ENCODE measurements around the gene PCBP2. TPM values are rescaled to one million over a fixed set of nuclear protein-coding genes. Genes with fewer than 3 reads are reported as not detected.

The PCBP2 gene
- polyA plus RNA-seq, 2 of the 4 experiments (the other 2 are of a cell fraction): 367 to 546 TPM

- POLR2A ChIA-PET: interaction anchor here (0.6 to 3.2 kb wide), 34 partner anchors 8 to 596 kb away, joined by 3 to 34 read pairs (median 4); partner anchors contain the start of genes AAAS, ATP5MC2, EIF4B and KRT8
Measured at GRCh38 chr12:53500776-53501614, 49.1 kb downstream of the PCBP2 start, which contains the start of gene TARBP2. TARBP2 (plus strand) TSS chr12:53501283; CDS start chr12:53501409, 126 bp downstream.

More at GRCh38 chr12:53500776-53501614, 49.1 kb downstream of the PCBP2 start, which contains the start of gene TARBP2:
- CTCF ChIA-PET: interaction anchor here (0.5 to 13.1 kb wide), 11 partner anchors 9 to 245 kb away, joined by 3 to 104 read pairs (median 4); partner anchors contain the start of genes AAAS, ATP5MC2 and NPFF
- TF ChIP-seq NR3C1 (IDR thresholded peaks at IDR 0.05) (no peak), E2F6 (IDR thresholded peaks at IDR 0.05; ENCODE audit: borderline replicate concordance, low read depth) (peak; percentile 84), RAD21 (conservative IDR thresholded peaks at IDR 0.05 in 1 of 2, IDR thresholded peaks at IDR 0.05 in 1 of 2) (no peak), USF2 (IDR thresholded peaks at IDR 0.05) (no peak), ZSCAN20 (CRISPR knock-in tag; IDR thresholded peaks at IDR 0.05) (peak; percentile 88), HOXA7 (CRISPR knock-in tag; IDR thresholded peaks at IDR 0.05) (no peak; the same call in 1 of the 2 replicates), PBX3 (IDR thresholded peaks at IDR 0.05) (peak; percentile 59; the same call in 1 of the 2 replicates), PHF8 (IDR thresholded peaks at IDR 0.05; ENCODE audit: borderline replicate concordance, low read depth) (peak; percentile 98), REST (IDR thresholded peaks at IDR 0.05) (no peak), KDM5A (IDR thresholded peaks at IDR 0.05) (peak; percentile 37; the same call in 1 of the 2 replicates), FOXS1 (CRISPR knock-in tag; IDR thresholded peaks at IDR 0.05) (0 out of 2 replicates have a peak, but pooled peaks have one; percentile 58), TFCP2L1 (CRISPR knock-in tag; IDR thresholded peaks at IDR 0.05) (peak; percentile 88), POLR2A (IDR thresholded peaks at IDR 0.05; ENCODE audit: low read length) (peak; percentile 72), BCL3 (IDR thresholded peaks at IDR 0.05) (peak; percentile 86; the same call in 2 of the 3 replicates), MYC (IDR thresholded peaks at IDR 0.05; ENCODE audit: borderline replicate concordance, low read length) (peak; percentile 82), JUNB (IDR thresholded peaks at IDR 0.05) (no peak), FOSB (CRISPR knock-in tag; IDR thresholded peaks at IDR 0.05) (peak; percentile 63; the same call in 1 of the 2 replicates), HOXB5 (CRISPR knock-in tag; IDR thresholded peaks at IDR 0.05) (peak; percentile 94), HEYL (CRISPR knock-in tag; IDR thresholded peaks at IDR 0.05) (peak; percentile 93), EHF (CRISPR knock-in tag; IDR thresholded peaks at IDR 0.05) (peak; percentile 91), MAFK (IDR thresholded peaks at IDR 0.05; ENCODE audit: partially characterized antibody) (no peak), MAZ (IDR thresholded peaks at IDR 0.05; ENCODE audit: borderline replicate concordance, low read depth, low read length) (no peak), MAX (IDR thresholded peaks at IDR 0.05) (peak; percentile 96), KDM1A (IDR thresholded peaks at IDR 0.05; ENCODE audit: low read depth) (no peak), ATOH8 (CRISPR knock-in tag; IDR thresholded peaks at IDR 0.05; ENCODE audit: low read depth) (peak; percentile 83; the same call in 1 of the 2 replicates), RFX5 (IDR thresholded peaks at IDR 0.05) (peak; percentile 76), JUN (IDR thresholded peaks at IDR 0.05) (peak; percentile 74 to 97; a peak in 4 of 5 replicates), HOXB13 (CRISPR knock-in tag; IDR thresholded peaks at IDR 0.05; ENCODE audit: low read depth) (peak; percentile 84; the same call in 1 of the 2 replicates), TP53 (CRISPR knock-in tag; IDR thresholded peaks at IDR 0.05) (peak; percentile 83), ESRRA (IDR thresholded peaks at IDR 0.05; ENCODE audit: borderline replicate concordance, low read length) (no peak)
- ATAC-seq (peak; percentile 73 to 82), DNase-seq (ENCODE audit: low read depth in 1 of 2, low spot score in 1 of 2) (peak; percentile 96 to 100), FAIRE-seq (no peak)
- Histone ChIP-seq H3K4me3 (peak within 1 kb of the TSS; percentile 64), H3K9me3 (no peaks in the 10 kb centered on the region), H3K4me1 (peaks cover 45% of the 10 kb centered on the region), H3K27ac (peak within 1 kb of the TSS; percentile 94 to 96), H3K4me2 (peak within 1 kb of the TSS; percentile 97)
- under 1% methylated on average over 61 of the region's 74 CpGs for WGBS (ENCODE audit: missing lambda C conversion rate)

Data from A549 (cell line).